Activated CD4-positive, CD25-positive, alpha-beta regulatory T cell treated with anti-CD3 and anti-CD28 coated beads, Interleukin-2, amount 50 U/mL, for 24 hours (primary cell): ENCODE data around the gene MRPL37.
"Not testable (repeated sequence)": the region's sequence is repeated elsewhere in the genome, so short reads cannot be mapped to it uniquely, and the experiment has no call there.

ENCODE experiments used
- ATAC-seq, 2 donors: fragments of 150-1000 bp; cut with Tn5 transposase; one replicate each; pipeline ENCODE4 v1.10.0; 2021; ENCODE audit warnings: mild to moderate bottlenecking in 1 of 2, moderate library complexity in 1 of 2

The MRPL37 gene

GRCh38 chr1:54220004-54220811 lies 20.2 kb downstream of the MRPL37 start:
- ATAC-seq = no peak

GRCh38 chr1:54221113-54221834 lies 21.3 kb downstream of the MRPL37 start:
- ATAC-seq = no peak

DNA sequence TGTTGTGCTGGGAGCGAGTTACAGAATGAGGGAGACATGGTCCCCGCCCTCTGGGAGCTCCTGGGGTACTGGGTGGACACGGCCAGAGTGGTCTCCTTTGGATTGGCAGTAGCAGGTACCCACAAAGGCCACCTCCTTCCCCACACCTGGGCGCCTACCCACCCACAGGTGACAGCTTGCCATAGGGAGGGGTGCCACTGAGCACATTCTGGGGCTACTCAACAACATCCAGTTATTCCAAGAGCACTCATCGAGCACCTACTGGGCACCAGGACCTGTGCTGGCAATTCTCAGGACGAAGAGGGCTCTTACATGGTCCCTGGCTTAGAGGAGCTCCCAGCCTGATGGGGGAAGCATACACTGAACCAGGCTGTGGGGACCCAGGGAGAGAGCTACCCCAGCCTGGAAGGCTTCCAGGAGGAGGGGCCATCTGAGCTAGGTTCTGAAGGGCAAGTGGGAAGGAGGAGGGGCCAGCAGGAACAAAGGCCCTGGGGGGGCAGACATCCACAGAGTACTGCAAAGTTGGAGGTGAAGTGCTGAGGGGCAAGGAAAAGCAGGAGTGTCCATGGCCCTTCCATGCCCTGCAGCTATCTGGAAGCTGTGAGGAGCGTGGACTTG lies 22.0 kb downstream of the MRPL37 start:
- ATAC-seq = no peak

DNA sequence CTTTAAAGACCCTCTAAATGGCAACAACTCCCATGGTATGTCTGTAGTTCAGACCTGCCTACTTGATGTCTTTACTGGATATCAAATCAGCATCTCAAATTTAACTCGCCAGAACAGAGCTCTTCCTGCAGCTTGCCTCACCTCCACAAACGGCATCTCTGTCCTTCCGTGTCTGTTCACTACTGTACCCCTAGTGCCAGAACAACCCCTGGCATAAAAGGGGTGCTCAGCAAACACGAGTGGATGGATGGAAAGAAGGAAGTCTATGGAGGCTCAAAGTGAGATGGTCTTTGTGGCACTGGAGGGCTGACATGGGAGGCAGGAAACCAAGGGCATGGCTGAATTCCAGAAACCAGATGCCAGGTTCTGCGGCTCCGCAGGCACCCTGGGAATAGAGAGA lies 22.7 kb downstream of the MRPL37 start:
- no peak for ATAC-seq

- no peak for ATAC-seq
Measured at GRCh38 chr1:54223441-54224202, 23.7 kb downstream of the MRPL37 start.

DNA sequence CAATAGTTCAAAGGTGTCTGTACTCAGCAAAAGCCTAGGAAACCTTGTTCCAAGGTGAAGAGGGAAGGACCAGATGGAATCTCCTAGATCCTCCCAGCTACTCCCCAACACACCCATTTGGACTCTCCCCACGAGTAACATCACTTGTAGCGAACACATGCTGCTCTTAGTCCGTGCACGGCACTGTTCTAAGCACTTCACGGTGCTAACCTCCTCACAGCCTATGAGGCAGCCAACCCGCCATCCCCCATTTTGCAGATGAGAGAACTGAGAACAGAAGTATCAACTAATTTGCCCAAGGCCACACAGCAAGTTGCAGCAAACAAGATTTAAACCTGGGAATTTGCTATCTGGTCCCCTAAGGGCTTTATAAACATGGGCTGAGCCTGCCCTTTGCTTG lies 24.3 kb downstream of the MRPL37 start:
- no peak for ATAC-seq

GRCh38 chr1:54225378-54225777 lies 25.4 kb downstream of the MRPL37 start:
- ATAC-seq = no peak

GRCh38 chr1:54225986-54226559 lies 26.1 kb downstream of the MRPL37 start:
- ATAC-seq = no peak

DNA sequence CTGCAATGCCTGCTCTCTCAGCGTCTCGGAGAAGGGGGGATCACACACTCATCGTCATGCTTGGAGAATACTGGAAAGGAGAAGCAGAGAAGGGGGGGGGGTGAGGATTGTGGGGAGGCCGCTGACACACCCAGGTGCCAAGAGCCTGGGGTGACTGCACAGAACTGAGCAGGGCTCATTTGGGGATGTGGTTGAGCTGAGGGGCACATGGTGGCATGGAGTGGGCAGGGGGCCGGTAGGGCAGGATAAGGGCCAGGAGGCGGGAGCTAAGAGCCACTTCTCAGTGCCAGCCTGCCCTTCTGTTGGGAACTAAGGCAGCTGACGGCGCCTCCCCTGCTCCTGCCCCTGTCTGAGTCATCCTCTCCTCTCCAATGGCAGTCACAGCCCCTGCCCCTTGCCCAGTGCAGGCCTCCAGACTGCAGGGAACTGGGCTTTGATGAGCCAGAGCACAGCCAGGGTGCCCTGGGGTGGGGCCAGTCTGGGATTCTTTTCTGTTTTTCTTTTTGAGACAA lies 27.2 kb downstream of the MRPL37 start:
- no peak for ATAC-seq

DNA sequence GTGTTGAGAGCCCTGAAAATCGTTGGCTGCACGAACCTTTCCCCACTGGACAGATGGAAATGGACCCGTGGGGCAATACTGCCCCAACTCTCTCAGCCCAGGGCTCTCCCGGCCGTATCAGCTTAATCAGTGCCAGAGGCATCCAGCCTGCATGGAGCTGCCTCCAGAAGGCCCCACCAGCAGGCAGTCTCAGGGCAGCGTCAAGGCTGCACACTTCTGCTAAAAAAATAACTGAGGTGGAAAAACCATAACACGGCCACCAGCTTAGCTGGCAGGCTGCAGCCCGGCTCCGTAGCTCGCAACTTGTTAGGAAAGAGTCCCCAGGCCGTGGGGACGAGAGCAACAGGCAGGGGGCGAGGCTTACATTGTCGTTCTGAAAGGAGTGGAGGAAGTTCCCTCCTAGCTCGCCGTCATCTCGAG lies 27.9 kb downstream of the MRPL37 start:
- no peak for ATAC-seq

GRCh38 chr1:54228638-54229079 lies 28.7 kb downstream of the MRPL37 start:
- no peak for ATAC-seq

- ATAC-seq = peak; percentile 33 to 37
Measured at GRCh38 chr1:54229281-54229891, 29.4 kb downstream of the MRPL37 start.

- ATAC-seq = peak; percentile 72 to 78
Measured at GRCh38 chr1:54230507-54231339, 30.8 kb downstream of the MRPL37 start.

DNA sequence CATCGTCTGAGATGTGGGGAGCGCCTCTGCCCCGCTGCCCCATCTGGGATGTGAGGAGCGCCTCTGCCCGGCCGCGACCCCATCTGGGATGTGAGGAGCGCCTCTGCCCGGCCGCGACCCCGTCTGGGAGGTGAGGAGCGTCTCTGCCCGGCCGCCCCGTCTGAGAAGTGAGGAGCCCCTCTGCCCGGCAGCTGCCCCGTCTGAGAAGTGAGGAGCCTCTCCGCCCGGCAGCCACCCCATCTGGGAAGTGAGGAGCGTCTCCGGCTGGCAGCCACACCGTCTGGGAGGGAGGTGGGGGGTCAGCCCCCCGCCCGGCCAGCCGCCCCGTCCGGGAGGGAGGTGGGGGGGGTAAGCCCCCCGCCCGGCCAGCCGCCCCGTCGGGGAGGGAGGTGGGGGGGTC lies 33.2 kb downstream of the MRPL37 start:
- not testable (repeated sequence) for ATAC-seq

- ATAC-seq = no peak
Measured at GRCh38 chr1:54234284-54234683, 34.3 kb downstream of the MRPL37 start.

DNA sequence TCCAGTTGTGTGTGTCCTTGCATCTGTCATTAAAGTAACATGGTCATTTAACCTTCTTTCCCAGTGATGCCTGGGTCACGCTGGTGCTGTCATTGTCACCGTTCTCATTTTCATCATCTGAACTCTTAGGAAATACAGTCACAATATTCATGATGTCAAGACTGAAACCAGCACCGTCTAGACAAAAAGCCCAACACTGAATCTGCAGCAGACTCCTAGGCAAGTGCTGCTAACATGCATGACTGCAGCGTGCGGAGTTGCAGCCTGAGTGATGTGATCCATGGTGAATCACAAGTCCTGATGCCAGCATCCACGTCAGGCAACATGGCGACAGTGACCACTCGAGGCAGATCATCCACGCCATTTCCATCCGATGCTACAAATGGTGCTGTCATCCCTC lies 37.6 kb downstream of the MRPL37 start:
- ATAC-seq = no peak

DNA sequence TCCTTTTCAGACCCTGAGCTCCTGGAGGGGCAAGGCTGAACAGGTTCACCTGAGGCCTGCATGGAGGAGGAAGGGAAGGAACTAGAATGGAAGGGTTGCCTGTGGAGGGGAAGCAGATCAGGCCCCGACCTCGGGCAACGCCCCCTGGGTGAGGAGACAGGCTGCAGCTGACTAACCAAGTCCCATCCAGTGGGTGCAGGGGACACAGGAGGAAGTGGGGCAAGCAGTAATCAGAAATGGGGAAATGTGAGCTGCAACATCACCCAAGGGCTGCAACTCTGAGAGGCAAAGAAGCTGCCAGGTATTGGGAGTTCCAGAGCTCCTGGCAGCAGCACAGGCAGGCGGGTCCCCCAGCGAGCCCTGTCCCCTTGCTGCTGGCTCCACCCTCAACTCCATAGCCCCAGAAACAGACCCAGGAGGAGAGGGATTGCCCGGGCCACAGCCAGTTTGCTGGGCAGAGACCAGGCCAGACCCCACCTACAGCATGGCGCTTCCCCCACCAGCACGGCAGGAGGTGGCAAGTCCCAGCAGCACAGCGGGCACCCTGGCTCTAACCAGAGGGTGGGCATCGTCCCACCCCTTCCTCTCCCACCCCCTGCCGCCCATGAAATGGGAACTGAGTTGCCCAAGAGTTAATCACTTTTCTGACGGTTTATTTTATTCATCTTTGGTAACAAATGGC lies 38.5 kb downstream of the MRPL37 start:
- ATAC-seq = no peak

- ATAC-seq = no peak
Measured at GRCh38 chr1:54239035-54239383, 39.0 kb downstream of the MRPL37 start.

GRCh38 chr1:54239631-54240031 lies 39.7 kb downstream of the MRPL37 start:
- no peak for ATAC-seq

GRCh38 chr1:54240741-54241335 lies 40.9 kb downstream of the MRPL37 start:
- ATAC-seq = no peak
